HEK293 (cell line): ENCODE results near the gene NTRK3.

Source experiments
- CTCF ChIA-PET: fragments of 350-600 bp; formaldehyde crosslinking; extraction: SDS; loops from one replicate; lab custom pipeline; 2021; ENCODE audit warnings: antibody characterized with exemption; lab: Yijun Ruan, JAX
- POLR2A ChIA-PET: fragments of 300-600 bp; formaldehyde crosslinking; extraction: SDS; loops from one replicate; lab custom pipeline; 2020; ENCODE audit warnings: antibody characterized with exemption, inconsistent platforms; lab: Yijun Ruan, JAX
- H3K27ac ChIP-seq: fragments of 200-500 bp; sonication (Bioruptor generic); 2 replicates; pipeline ENCODE4 v1.5.1; 2014; ENCODE audit warnings: low read depth, low read length, control low read depth, inconsistent platforms; ENCODE audit errors: extremely low read depth
- H3K36me3 ChIP-seq, 2 experiments: fragments of 200-500 bp in 1 of 2; sonication (Bioruptor generic) in 1 of 2; 1 replicate in 1 of 2; 2 replicates in 1 of 2; pipeline ENCODE4 v1.5.1; 2014 to 2017; ENCODE audit warnings: inconsistent platforms in 2 of 2, low read length in 2 of 2; ENCODE audit not compliant: control insufficient read depth in 2 of 2, insufficient read depth in 1 of 2
- H3K4me1 ChIP-seq: fragments of 200-500 bp; sonication (Bioruptor generic); 2 replicates; pipeline ENCODE4 v1.5.1; 2014; ENCODE audit warnings: mild to moderate bottlenecking, low read length, inconsistent platforms; ENCODE audit not compliant: control insufficient read depth, insufficient read depth
- H3K4me3 ChIP-seq: 2 replicates; pipeline ENCODE4 v1.5.1; 2011; ENCODE audit warnings: low read depth, mild to moderate bottlenecking, control low read depth, low read length, moderate library complexity
- H3K9me3 ChIP-seq: fragments of 200-500 bp; sonication (Bioruptor generic); 2 replicates; pipeline ENCODE4 v1.5.1; 2014; ENCODE audit warnings: low read depth, low read length, inconsistent platforms; ENCODE audit not compliant: control insufficient read depth, insufficient read depth
- HIC1 ChIP-seq: fragments of 450-650 bp; formaldehyde crosslinking; IDR thresholded peaks from 2 replicates; pipeline ENCODE4 v1.5.1; 2016; ENCODE audit warnings: missing biosample characterization, missing genetic modification characterization
- REST ChIP-seq: fragments of 450-650 bp; formaldehyde crosslinking; IDR thresholded peaks from 2 replicates; pipeline ENCODE4 v1.5.1; 2016; ENCODE audit warnings: missing biosample characterization, missing genetic modification characterization
- SCRT1 ChIP-seq: fragments of 450-650 bp; formaldehyde crosslinking; IDR thresholded peaks from 2 replicates; pipeline ENCODE4 v1.5.1; 2016; ENCODE audit warnings: missing biosample characterization, missing genetic modification characterization, borderline replicate concordance
- TSHZ1 ChIP-seq: fragments of 450-650 bp; formaldehyde crosslinking; IDR thresholded peaks from 2 replicates; pipeline ENCODE4 v1.5.1; 2016; ENCODE audit warnings: missing biosample characterization, missing genetic modification characterization, borderline replicate concordance
- ZBTB26 ChIP-seq: fragments of 450-650 bp; formaldehyde crosslinking; optimal IDR thresholded peaks from 2 replicates; pipeline ENCODE3; 2016; ENCODE audit warnings: missing biosample characterization, mild to moderate bottlenecking, missing genetic modification characterization
- ZBTB7A ChIP-seq: fragments of 450-650 bp; formaldehyde crosslinking; IDR thresholded peaks from 2 replicates; pipeline ENCODE4 v1.5.1; 2016; ENCODE audit warnings: low read depth, missing biosample characterization, missing genetic modification characterization
- ZFP69B ChIP-seq: fragments of 450-650 bp; formaldehyde crosslinking; IDR thresholded peaks from 2 replicates; pipeline ENCODE4 v1.5.1; 2016; ENCODE audit warnings: missing biosample characterization, missing genetic modification characterization
- ZNF146 ChIP-seq: fragments of 450-650 bp; formaldehyde crosslinking; IDR thresholded peaks from 2 replicates; pipeline ENCODE4 v1.5.1; 2016; ENCODE audit warnings: missing biosample characterization, missing genetic modification characterization
- ZNF174 ChIP-seq: fragments of 450-650 bp; formaldehyde crosslinking; IDR thresholded peaks from 2 replicates; pipeline ENCODE4 v1.5.0; 2017; ENCODE audit warnings: missing biosample characterization, mild to moderate bottlenecking, missing genetic modification characterization
- ZNF2 ChIP-seq: fragments of 450-650 bp; formaldehyde crosslinking; IDR thresholded peaks from 2 replicates; pipeline ENCODE4 v1.5.1; 2016; ENCODE audit warnings: missing biosample characterization, missing genetic modification characterization
- ZNF202 ChIP-seq: fragments of 450-650 bp; formaldehyde crosslinking; IDR thresholded peaks from 2 replicates; pipeline ENCODE4 v1.5.1; 2016; ENCODE audit warnings: missing biosample characterization, missing genetic modification characterization, borderline replicate concordance
- ZNF214 ChIP-seq: fragments of 450-650 bp; formaldehyde crosslinking; IDR thresholded peaks from 2 replicates; pipeline ENCODE4 v1.5.1; 2017; ENCODE audit warnings: missing biosample characterization, mild to moderate bottlenecking, missing genetic modification characterization, borderline replicate concordance
- ZNF292 ChIP-seq: fragments of 450-650 bp; formaldehyde crosslinking; IDR thresholded peaks from 2 replicates; pipeline ENCODE4 v1.5.1; 2016; ENCODE audit warnings: low read depth, missing biosample characterization, missing genetic modification characterization, borderline replicate concordance
- ZNF488 ChIP-seq: fragments of 450-650 bp; formaldehyde crosslinking; IDR thresholded peaks from 2 replicates; pipeline ENCODE4 v1.5.1; 2016; ENCODE audit warnings: missing biosample characterization, missing genetic modification characterization
- ZNF513 ChIP-seq: fragments of 450-650 bp; IDR thresholded peaks from 2 replicates; pipeline ENCODE4 v1.5.1; 2018; ENCODE audit warnings: missing biosample characterization, missing genetic modification characterization
- ZNF580 ChIP-seq: fragments of 450-650 bp; formaldehyde crosslinking; IDR thresholded peaks from 2 replicates; pipeline ENCODE4 v1.5.1; 2016; ENCODE audit warnings: missing biosample characterization, missing genetic modification characterization
- ZNF585B ChIP-seq: fragments of 450-650 bp; formaldehyde crosslinking; IDR thresholded peaks from 2 replicates; pipeline ENCODE4 v1.5.1; 2016; ENCODE audit warnings: missing biosample characterization, missing genetic modification characterization
- ZNF677 ChIP-seq: fragments of 450-650 bp; IDR thresholded peaks from 2 replicates; pipeline ENCODE4 v1.5.0; 2018; ENCODE audit warnings: missing biosample characterization, mild to moderate bottlenecking, missing genetic modification characterization, moderate library complexity
- ZNF785 ChIP-seq: fragments of 450-650 bp; formaldehyde crosslinking; IDR thresholded peaks from 2 replicates; pipeline ENCODE4 v1.5.1; 2016; ENCODE audit warnings: missing biosample characterization, missing genetic modification characterization
- ZNF792 ChIP-seq: fragments of 450-650 bp; formaldehyde crosslinking; IDR thresholded peaks from 2 replicates; pipeline ENCODE4 v1.5.1; 2016; ENCODE audit warnings: missing biosample characterization, missing genetic modification characterization

Gene NTRK3

GRCh38 chr15:87873516-87873915 lies 383.0 kb downstream of the NTRK3 start (continued):
- TF ChIP-seq REST (tag by site-specific recombination) (no peak), ZNF292 (tag by site-specific recombination) (no peak), ZBTB26 (tag by site-specific recombination) (no peak), ZFP69B (tag by site-specific recombination) (no peak), ZNF585B (tag by site-specific recombination) (no peak), ZNF488 (tag by site-specific recombination) (no peak)

- H3K9me3 ChIP-seq = no peaks in the 10 kb centered on the region
- no peak overlapping the region for H3K4me3 ChIP-seq
- H3K4me1 ChIP-seq = no peaks in the 10 kb centered on the region
- no peak for TF ChIP-seq ZNF792 (tag by site-specific recombination)
- TF ChIP-seq SCRT1 = no peak
- no peak for TF ChIP-seq ZNF174 (tag by site-specific recombination)
- no peak for TF ChIP-seq ZNF146
- no peak for TF ChIP-seq ZFP69B (tag by site-specific recombination)
- no peak for TF ChIP-seq ZNF202 (tag by site-specific recombination)
- ChIA-PET POLR2A (no interaction called here), CTCF (no interaction called here)
- no peaks in the 10 kb centered on the region for H3K36me3 ChIP-seq
- H3K27ac ChIP-seq = no peak overlapping the region
These were observed 384.7 kb downstream of the NTRK3 start for GRCh38 chr15:87871731-87872320.

GRCh38 chr15:87871258-87871681 lies 385.3 kb downstream of the NTRK3 start:
- no peak overlapping the region for H3K27ac ChIP-seq
- no peaks in the 10 kb centered on the region for H3K9me3 ChIP-seq
- H3K4me3 ChIP-seq = no peak overlapping the region
- ChIA-PET CTCF (no interaction called here), POLR2A (no interaction called here)
- no peaks in the 10 kb centered on the region for H3K36me3 ChIP-seq
- H3K4me1 ChIP-seq = no peaks in the 10 kb centered on the region
- TF ChIP-seq ZNF677 (tag by site-specific recombination) (no peak), ZNF214 (tag by site-specific recombination) (no peak), ZNF513 (tag by site-specific recombination) (no peak), HIC1 (tag by site-specific recombination) (no peak), ZNF580 (tag by site-specific recombination) (no peak), ZNF785 (tag by site-specific recombination) (no peak), TSHZ1 (tag by site-specific recombination) (no peak), ZBTB7A (tag by site-specific recombination) (no peak), ZNF2 (tag by site-specific recombination) (no peak)
